Upper lobe of right lung (tissue), 1 donor: ENCODE measurements around the gene DCP1B. TPM values are rescaled to one million over a fixed set of nuclear protein-coding genes. Genes with fewer than 3 reads are reported as not detected.
A peak's percentile ranks its signal among the peaks of the same experiment; 100 is the strongest.

Experiments
- ATAC-seq: fragments of 200-7000 bp; cut with Tn5 transposase; one replicate; pipeline ENCODE4 v1.9.1; 2020; ENCODE audit warnings: mild to moderate bottlenecking, moderate library complexity
- DNase-seq: peaks from one replicate; pipeline ENCODE4 v3.0.0-alpha.2; 2020
- H3K27ac ChIP-seq: fragments of 200-600 bp; one replicate; pipeline ENCODE4 v1.8.0; 2022
- H3K27me3 ChIP-seq: fragments of 200-600 bp; one replicate; pipeline ENCODE4 v1.8.0; 2022; ENCODE audit warnings: mild to moderate bottlenecking
- H3K36me3 ChIP-seq: fragments of 200-600 bp; one replicate; pipeline ENCODE4 v1.8.0; 2022
- H3K4me1 ChIP-seq: fragments of 200-600 bp; one replicate; pipeline ENCODE4 v1.8.0; 2022
- H3K4me3 ChIP-seq: fragments of 200-600 bp; one replicate; pipeline ENCODE4 v1.8.0; 2022; ENCODE audit warnings: mild to moderate bottlenecking
- H3K9me3 ChIP-seq: fragments of 200-600 bp; one replicate; pipeline ENCODE4 v1.8.0; 2022
- CTCF ChIP-seq: fragments of 200-600 bp; IDR thresholded peaks from one replicate; pipeline ENCODE4 v1.8.0; 2022; ENCODE audit warnings: antibody characterized with exemption
- intact Hi-C: fragments of 100-400 bp; cut with DNase I; formaldehyde crosslinking; loops from one replicate; pipeline ENCODE4 v1.11.0; 2022
- total RNA-seq: library from RNA; stranded (reverse); fragmentation: NEBNext Ultra II Directional; extraction: Animal tissue kit (Norgen Biotek cat#: 25700); gene quantifications from one replicate; pipeline ENCODE4 v1.2.1, GENCODE V29; 2021
- donor health status: DM: no; HTN: yes; CAD: no; lungs with severe emphysema.

The DCP1B gene
- total RNA-seq, 1 donor from 2014 or later, result 12.8 TPM

GRCh38 chr12:2039034-2039433 is 34.8 kb upstream of the DCP1B start:
- H3K4me3 ChIP-seq, result no peak overlapping the region
- intact Hi-C loops, result loop anchor here (10.0 kb wide), 1 partner anchor 234 kb away; no protein-coding TSS in a partner anchor
- peaks cover 10% of the 10 kb centered on the region for H3K4me1 ChIP-seq
- no peak for TF ChIP-seq CTCF
- ATAC-seq (no peak), DNase-seq (no peak)
- peaks cover 5% of the 10 kb centered on the region for H3K27me3 ChIP-seq
- H3K9me3 ChIP-seq, result no peaks in the 10 kb centered on the region
- no peak overlapping the region for H3K27ac ChIP-seq
- H3K36me3 ChIP-seq, result no peaks in the 10 kb centered on the region

DNA sequence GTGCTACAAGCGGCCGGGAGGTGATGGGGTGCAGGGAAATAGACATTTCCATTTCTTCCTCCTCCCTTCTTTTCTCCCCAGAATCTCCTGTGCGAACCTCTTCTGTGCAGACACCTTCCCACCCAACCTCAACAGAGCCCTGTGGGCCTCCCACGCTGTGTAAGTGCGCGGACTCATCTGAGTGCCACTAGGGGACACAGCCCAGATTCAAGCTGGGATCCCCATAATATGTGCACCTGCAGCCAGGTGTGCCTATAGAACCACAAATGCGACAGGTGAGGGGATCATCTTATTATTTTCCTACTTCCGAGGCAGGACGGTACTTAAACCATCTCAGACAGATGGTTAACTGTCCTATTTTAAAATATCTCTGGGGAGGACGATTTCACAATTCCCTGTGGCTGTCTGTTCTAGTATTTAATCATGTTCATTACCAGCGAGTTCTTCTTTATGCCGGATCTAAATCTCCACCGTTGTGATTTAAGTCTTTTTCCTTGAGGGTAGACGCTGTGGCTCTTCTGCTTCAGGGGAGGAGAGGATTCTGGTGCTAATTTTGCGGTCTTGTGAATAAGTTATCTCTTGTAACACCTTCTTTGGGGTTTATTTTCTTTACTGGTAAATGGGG is 31.3 kb upstream of the DCP1B start:
- Histone ChIP-seq H3K4me3 (peak overlapping the region; percentile 46), H3K9me3 (no peaks in the 10 kb centered on the region), H3K27ac (no peak overlapping the region), H3K27me3 (peaks cover 5% of the 10 kb centered on the region), H3K36me3 (no peaks in the 10 kb centered on the region), H3K4me1 (peaks cover 10% of the 10 kb centered on the region)
- intact Hi-C loops, result loop anchor here (10.0 kb wide), 1 partner anchor 231 kb away; no protein-coding TSS in a partner anchor
- DNase-seq (no peak), ATAC-seq (no peak)
- no peak for TF ChIP-seq CTCF

- H3K4me3 ChIP-seq, result peak overlapping the region; percentile 46
- H3K9me3 ChIP-seq, result no peaks in the 10 kb centered on the region
- intact Hi-C loops, result loop anchor here (10.0 kb wide), 1 partner anchor 230 kb away; no protein-coding TSS in a partner anchor
- peaks cover 5% of the 10 kb centered on the region for H3K27me3 ChIP-seq
- no peak overlapping the region for H3K27ac ChIP-seq
- DNase-seq, result peak; percentile 93
- H3K4me1 ChIP-seq, result peaks cover 10% of the 10 kb centered on the region
- ATAC-seq, result peak; percentile 99
- peak; percentile 97 for TF ChIP-seq CTCF
- no peaks in the 10 kb centered on the region for H3K36me3 ChIP-seq
These were observed 30.6 kb upstream of the DCP1B start for GRCh38 chr12:2034633-2035430.

GRCh38 chr12:2032506-2032905 is 28.2 kb upstream of the DCP1B start:
- H3K4me1 ChIP-seq, result peaks cover 10% of the 10 kb centered on the region
- intact Hi-C loops, result loop anchor here (10.0 kb wide), 1 partner anchor 228 kb away; no protein-coding TSS in a partner anchor
- DNase-seq, result no peak

GRCh38 chr12:2029851-2030250 is 25.6 kb upstream of the DCP1B start:
- no peaks in the 10 kb centered on the region for H3K36me3 ChIP-seq
- H3K27ac ChIP-seq, result no peak overlapping the region
- ATAC-seq (no peak), DNase-seq (no peak)
- intact Hi-C loops, result loop anchor here (10.0 kb wide), 1 partner anchor 225 kb away; no protein-coding TSS in a partner anchor
- TF ChIP-seq CTCF, result no peak
- H3K4me1 ChIP-seq, result peaks cover 4% of the 10 kb centered on the region
- H3K27me3 ChIP-seq, result no peaks in the 10 kb centered on the region
- no peaks in the 10 kb centered on the region for H3K9me3 ChIP-seq
- H3K4me3 ChIP-seq, result no peak overlapping the region

More at GRCh38 chr12:2032506-2032905, 28.2 kb upstream of the DCP1B start:
- Histone ChIP-seq H3K9me3 (no peaks in the 10 kb centered on the region), H3K27me3 (peaks cover 5% of the 10 kb centered on the region), H3K27ac (no peak overlapping the region), H3K36me3 (no peaks in the 10 kb centered on the region), H3K4me3 (no peak overlapping the region)
- ATAC-seq, result no peak
- TF ChIP-seq CTCF, result no peak
